Testis (tissue), 2 donors: Measurements from ENCODE around the gene OR11A1.

Experiments used
- POLR2A ChIP-seq: fragments of 450-650 bp; IDR thresholded peaks from one replicate; pipeline ENCODE4 v1.6.1; 2017; ENCODE audit warnings: antibody characterized with exemption, mild to moderate bottlenecking, moderate library complexity
- TF ChIP-seq, protein P1 (sequence below), 3 experiments: fragments of 450-650 bp in 2 of 3; fragments of 200-600 bp in 1 of 3; sonication (generic) in 1 of 3; IDR thresholded peaks; one replicate each; pipeline ENCODE4 v1.5.1; 2016 to 2019; ENCODE audit warnings: antibody characterized with exemption in 3 of 3, mild to moderate bottlenecking in 2 of 3, moderate library complexity in 1 of 3

DNA sequence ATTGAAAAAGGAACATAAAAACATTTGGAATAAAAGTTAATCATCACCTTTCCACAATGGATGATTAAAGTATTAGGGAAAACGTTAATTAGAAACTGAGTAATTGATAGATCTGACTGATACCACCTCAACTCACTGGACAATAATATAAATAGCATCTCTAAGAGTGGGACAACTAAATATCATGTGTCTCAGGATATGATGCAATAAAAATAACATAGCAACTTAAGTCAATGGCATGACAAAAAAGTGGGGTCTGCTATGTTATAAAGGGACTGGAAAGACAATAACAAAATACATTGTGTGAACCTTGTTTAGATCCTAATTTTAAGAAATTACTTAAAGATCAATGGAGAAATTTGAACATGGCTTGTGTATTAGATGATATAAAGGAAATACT lies 31.8 kb downstream of the OR11A1 start:
- no peak for TF ChIP-seq POLR2A
- TF ChIP-seq, protein P1, sequence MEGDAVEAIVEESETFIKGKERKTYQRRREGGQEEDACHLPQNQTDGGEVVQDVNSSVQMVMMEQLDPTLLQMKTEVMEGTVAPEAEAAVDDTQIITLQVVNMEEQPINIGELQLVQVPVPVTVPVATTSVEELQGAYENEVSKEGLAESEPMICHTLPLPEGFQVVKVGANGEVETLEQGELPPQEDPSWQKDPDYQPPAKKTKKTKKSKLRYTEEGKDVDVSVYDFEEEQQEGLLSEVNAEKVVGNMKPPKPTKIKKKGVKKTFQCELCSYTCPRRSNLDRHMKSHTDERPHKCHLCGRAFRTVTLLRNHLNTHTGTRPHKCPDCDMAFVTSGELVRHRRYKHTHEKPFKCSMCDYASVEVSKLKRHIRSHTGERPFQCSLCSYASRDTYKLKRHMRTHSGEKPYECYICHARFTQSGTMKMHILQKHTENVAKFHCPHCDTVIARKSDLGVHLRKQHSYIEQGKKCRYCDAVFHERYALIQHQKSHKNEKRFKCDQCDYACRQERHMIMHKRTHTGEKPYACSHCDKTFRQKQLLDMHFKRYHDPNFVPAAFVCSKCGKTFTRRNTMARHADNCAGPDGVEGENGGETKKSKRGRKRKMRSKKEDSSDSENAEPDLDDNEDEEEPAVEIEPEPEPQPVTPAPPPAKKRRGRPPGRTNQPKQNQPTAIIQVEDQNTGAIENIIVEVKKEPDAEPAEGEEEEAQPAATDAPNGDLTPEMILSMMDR (IDR thresholded peaks at IDR 0.05) = no peak
